GM23248 (cell line): ENCODE data around the gene PTPRT. TPM values are rescaled to one million over a fixed set of nuclear protein-coding genes. Genes with fewer than 3 reads are reported as not detected.

Experiments
- DNase-seq: peaks from one replicate; pipeline ENCODE4 v3.0.0-alpha.2; 2015
- H2AFZ ChIP-seq: fragments of 200-600 bp; sonication (generic); 2 replicates; pipeline ENCODE4 v1.6.1; 2016; ENCODE audit warnings: antibody characterized with exemption
- H3F3A ChIP-seq: fragments of 200-600 bp; sonication (generic); 2 replicates; pipeline ENCODE4 v1.6.1; 2016; ENCODE audit warnings: mild to moderate bottlenecking, antibody characterized with exemption, mixed run types; ENCODE audit not compliant: insufficient read depth
- H3K27ac ChIP-seq: fragments of 200-600 bp; sonication (generic); 2 replicates; pipeline ENCODE4 v1.5.1; 2016; ENCODE audit warnings: mild to moderate bottlenecking
- H3K27me3 ChIP-seq: fragments of 200-600 bp; sonication (generic); replicated peaks from 2 replicates; pipeline ENCODE4 v1.6.1; 2016; ENCODE audit warnings: mild to moderate bottlenecking; ENCODE audit not compliant: insufficient read depth
- H3K36me3 ChIP-seq: fragments of 200-600 bp; sonication (generic); 2 replicates; pipeline ENCODE4 v1.6.1; 2016; ENCODE audit warnings: low read depth, mild to moderate bottlenecking
- H3K4me1 ChIP-seq: fragments of 200-600 bp; sonication (generic); 2 replicates; pipeline ENCODE4 v1.6.1; 2016; ENCODE audit warnings: mild to moderate bottlenecking; ENCODE audit not compliant: insufficient read depth
- H3K4me2 ChIP-seq: fragments of 200-600 bp; sonication (generic); one replicate; pipeline ENCODE4 v1.6.1; 2016; ENCODE audit warnings: mild to moderate bottlenecking; ENCODE audit not compliant: unreplicated experiment
- H3K4me3 ChIP-seq: fragments of 200-600 bp; sonication (generic); 2 replicates; pipeline ENCODE4 v1.5.1; 2016; ENCODE audit warnings: mild to moderate bottlenecking
- H3K79me2 ChIP-seq: fragments of 200-600 bp; sonication (generic); 2 replicates; pipeline ENCODE4 v1.6.1; 2016; ENCODE audit warnings: mild to moderate bottlenecking; ENCODE audit not compliant: insufficient read depth
- H3K9ac ChIP-seq: fragments of 200-600 bp; sonication (generic); 2 replicates; pipeline ENCODE4 v1.6.1; 2016; ENCODE audit warnings: mild to moderate bottlenecking
- H3K9me2 ChIP-seq: fragments of 200-600 bp; sonication (generic); 2 replicates; pipeline ENCODE4 v1.6.1; 2016; ENCODE audit warnings: mixed run types, mild to moderate bottlenecking, moderate library complexity; ENCODE audit not compliant: insufficient read depth
- H3K9me3 ChIP-seq: fragments of 200-600 bp; sonication (generic); one replicate; pipeline ENCODE4 v1.6.1; 2017; ENCODE audit warnings: low read depth
- H4K20me1 ChIP-seq: fragments of 200-600 bp; sonication (generic); 2 replicates; pipeline ENCODE4 v1.6.0; 2016; ENCODE audit not compliant: insufficient read depth
- EZH2 ChIP-seq: fragments of 200-600 bp; sonication (generic); IDR thresholded peaks from 2 replicates; pipeline ENCODE4 v1.6.1; 2018; ENCODE audit warnings: antibody characterized with exemption, mild to moderate bottlenecking; ENCODE audit not compliant: insufficient read depth, poor library complexity, severe bottlenecking
- EZH2phosphoT487 ChIP-seq: fragments of 200-600 bp; sonication (generic); IDR thresholded peaks from 2 replicates; pipeline ENCODE4 v1.6.1; 2018; ENCODE audit warnings: antibody characterized with exemption, moderate library complexity, mild to moderate bottlenecking, low read depth; ENCODE audit not compliant: insufficient read depth
- WGBS, 2 experiments: methylation state at CpG; one replicate each; pipeline ENCODE4 v1.1.6; 2015 to 2017; ENCODE audit warnings: low lambda C conversion rate in 2 of 2, low coverage in 1 of 2; ENCODE audit errors: missing lambda C conversion rate in 2 of 2; 5-methylcytosine and 5-hydroxymethylcytosine counted together
- in situ Hi-C: fragments of 300-500 bp; cut with MboI; formaldehyde crosslinking; loops from 2 replicates; pipeline ENCODE4 v1.15.0; 2020
- polyA plus RNA-seq: library from polyadenylated mRNA; unstranded; fragments of >200 nt; fragmentation: Nextera tagmentation; extraction: Ambion mirVana; gene quantifications from 2 replicates; pipeline ENCODE4 v1.2.1, GENCODE V29; 2016
- total RNA-seq: library from RNA; depleted of rRNA; stranded (reverse); fragments of >200 nt; shearing (Covaris generic); gene quantifications from 2 replicates; pipeline ENCODE4 v1.2.3, GENCODE V29; 2014

Gene PTPRT
- total and polyA plus RNA-seq, 2 experiments from 2014 or later: not detected

GRCh38 chr20:42864116-42864515 lies 325.6 kb downstream of the PTPRT start:
- no peaks in the 10 kb centered on the region for H3K27me3 ChIP-seq
- no peak overlapping the region for H3K27ac ChIP-seq
- no peaks in the 10 kb centered on the region for H3F3A ChIP-seq
- H3K9me3 ChIP-seq: no peaks in the 10 kb centered on the region
- TF ChIP-seq EZH2phosphoT487 (no peak), EZH2 (no peak)
- H3K4me1 ChIP-seq: no peaks in the 10 kb centered on the region
- no peak overlapping the region for H3K9ac ChIP-seq
- no peaks in the 10 kb centered on the region for H3K79me2 ChIP-seq
- no peak overlapping the region for H3K4me3 ChIP-seq
- 5 to 6% methylated on average over 3 of the region's 3 CpGs for WGBS, 2 experiments
- H2AFZ ChIP-seq: no peak overlapping the region
- H3K4me2 ChIP-seq: no peak overlapping the region
- no peak for DNase-seq
- in situ Hi-C loops: no loop called here
- H4K20me1 ChIP-seq: no peaks in the 10 kb centered on the region
- H3K36me3 ChIP-seq: no peaks in the 10 kb centered on the region
- no peaks in the 10 kb centered on the region for H3K9me2 ChIP-seq

- H3K4me1 ChIP-seq: no peaks in the 10 kb centered on the region
- no peak overlapping the region for H2AFZ ChIP-seq
- no peaks in the 10 kb centered on the region for H3K79me2 ChIP-seq
- TF ChIP-seq EZH2 (no peak), EZH2phosphoT487 (no peak)
- H3K9me2 ChIP-seq: no peaks in the 10 kb centered on the region
- no peaks in the 10 kb centered on the region for H3F3A ChIP-seq
- no peaks in the 10 kb centered on the region for H4K20me1 ChIP-seq
- in situ Hi-C loops: no loop called here
- no peaks in the 10 kb centered on the region for H3K27me3 ChIP-seq
- H3K9ac ChIP-seq: no peak overlapping the region
- no peak overlapping the region for H3K4me3 ChIP-seq
- H3K27ac ChIP-seq: no peak overlapping the region
- H3K4me2 ChIP-seq: no peak overlapping the region
- WGBS, 2 experiments: 5 to 10% methylated on average over 5 of the region's 5 CpGs
- DNase-seq: no peak
- no peaks in the 10 kb centered on the region for H3K9me3 ChIP-seq
- H3K36me3 ChIP-seq: no peaks in the 10 kb centered on the region
Measured at GRCh38 chr20:42862446-42862845, 327.3 kb downstream of the PTPRT start.

GRCh38 chr20:42857446-42857845 lies 332.3 kb downstream of the PTPRT start:
- Histone ChIP-seq H3K9ac (no peak overlapping the region), H3K4me3 (no peak overlapping the region), H3K9me3 (no peaks in the 10 kb centered on the region), H3K79me2 (no peaks in the 10 kb centered on the region), H3F3A (no peaks in the 10 kb centered on the region), H2AFZ (no peak overlapping the region), H4K20me1 (no peaks in the 10 kb centered on the region), H3K27ac (no peak overlapping the region), H3K4me2 (no peak overlapping the region), H3K4me1 (no peaks in the 10 kb centered on the region), H3K27me3 (no peaks in the 10 kb centered on the region), H3K9me2 (no peaks in the 10 kb centered on the region), H3K36me3 (no peaks in the 10 kb centered on the region)
- no peak for DNase-seq
- WGBS, 2 experiments: 39 to 40% methylated on average over 7 of the region's 7 CpGs
- in situ Hi-C loops: no loop called here
- TF ChIP-seq EZH2phosphoT487: no peak
- no peak for TF ChIP-seq EZH2

- Histone ChIP-seq H3K9ac (no peak overlapping the region), H4K20me1 (no peaks in the 10 kb centered on the region), H3K9me3 (no peaks in the 10 kb centered on the region), H3K9me2 (no peaks in the 10 kb centered on the region), H3K4me3 (no peak overlapping the region), H3K79me2 (no peaks in the 10 kb centered on the region), H3K4me1 (no peaks in the 10 kb centered on the region), H3F3A (no peaks in the 10 kb centered on the region), H3K27me3 (no peaks in the 10 kb centered on the region), H2AFZ (no peak overlapping the region), H3K27ac (no peak overlapping the region), H3K36me3 (no peaks in the 10 kb centered on the region), H3K4me2 (no peak overlapping the region)
- TF ChIP-seq EZH2phosphoT487 (no peak), EZH2 (no peak)
- no peak for DNase-seq
- 8 to 13% methylated on average over 1 of the region's 1 CpG for WGBS, 2 experiments
- in situ Hi-C loops: no loop called here
Measured at GRCh38 chr20:42855896-42856295, 333.8 kb downstream of the PTPRT start.

- Histone ChIP-seq H4K20me1 (no peaks in the 10 kb centered on the region), H2AFZ (no peak overlapping the region), H3K4me2 (no peak overlapping the region), H3K27ac (no peak overlapping the region), H3K79me2 (no peaks in the 10 kb centered on the region), H3K9me2 (no peaks in the 10 kb centered on the region), H3K4me3 (no peak overlapping the region), H3K36me3 (no peaks in the 10 kb centered on the region), H3F3A (no peaks in the 10 kb centered on the region), H3K9me3 (no peaks in the 10 kb centered on the region), H3K9ac (no peak overlapping the region), H3K4me1 (no peaks in the 10 kb centered on the region), H3K27me3 (no peaks in the 10 kb centered on the region)
- no peak for DNase-seq
- TF ChIP-seq EZH2phosphoT487: no peak
- in situ Hi-C loops: no loop called here
Measured at GRCh38 chr20:42852691-42853090, 337.0 kb downstream of the PTPRT start.
